Measurements from ENCODE around the gene KRTAP5-6. TPM values are rescaled to one million over a fixed set of nuclear protein-coding genes. Genes with fewer than 3 reads are reported as not detected.

KRTAP5-6 gene
- total RNA-seq, 1 donor from 2014 or later, result not detected

GRCh38 chr11:1746511-1746931 is 49.5 kb downstream of the KRTAP5-6 start:
- Mint-ChIP-seq H3K9me3 (no peaks in the 10 kb centered on the region), H3K4me1 (peaks cover 12% of the 10 kb centered on the region), H3K27me3 (ENCODE audit: low read depth) (peaks cover 47% of the 10 kb centered on the region), H3K27ac (no peak overlapping the region), H3K36me3 (no peaks in the 10 kb centered on the region), H3K4me3 (no peak overlapping the region)
- DNase-seq (ENCODE audit: low spot score in 2 of 2, unreplicated experiment in 2 of 2), result peak in 1 of 2 experiments; percentile 11
- TF ChIP-seq CTCF (IDR thresholded peaks at IDR 0.05; ENCODE audit: unreplicated experiment), result no peak

- DNase-seq (ENCODE audit: low spot score in 2 of 2, unreplicated experiment in 2 of 2), result peak in 1 of 2 experiments; percentile 16
- H3K36me3 Mint-ChIP-seq, result no peaks in the 10 kb centered on the region
- peaks cover 12% of the 10 kb centered on the region for H3K4me1 Mint-ChIP-seq
- H3K9me3 Mint-ChIP-seq, result no peaks in the 10 kb centered on the region
- H3K4me3 Mint-ChIP-seq, result peak overlapping the region; percentile 31
- H3K27ac Mint-ChIP-seq, result no peak overlapping the region
- peaks cover 47% of the 10 kb centered on the region for H3K27me3 Mint-ChIP-seq (ENCODE audit: low read depth)
- TF ChIP-seq CTCF (IDR thresholded peaks at IDR 0.05; ENCODE audit: unreplicated experiment), result no peak
Observed at GRCh38 chr11:1746956-1747752, 50.2 kb downstream of the KRTAP5-6 start.

Other genes with a start within 250 kb of the KRTAP5-6 start
- gene MOB2, start 210.4 kb upstream of the KRTAP5-6 start, total RNA-seq, result 27.6 to 31.3 TPM (median 28.1 TPM) in 3 replicates
- gene DUSP8, start 124.9 kb upstream of the KRTAP5-6 start, total RNA-seq, result 7.8 to 9.1 TPM (median 8.9 TPM) in 3 replicates
- gene KRTAP5-1, start 111.9 kb upstream of the KRTAP5-6 start, total RNA-seq, result not detected in 3 replicates
- not detected in 3 replicates for gene KRTAP5-2, start 98.9 kb upstream of the KRTAP5-6 start, total RNA-seq
- not detected in 3 replicates for gene KRTAP5-3, start 88.7 kb upstream of the KRTAP5-6 start, total RNA-seq
- not detected in 3 replicates for gene KRTAP5-4, start 75.1 kb upstream of the KRTAP5-6 start, total RNA-seq
- gene KRTAP5-5, start 67.4 kb upstream of the KRTAP5-6 start, total RNA-seq, result not detected in 3 replicates
- 2.2 to 2.8 TPM (median 2.7 TPM) in 3 replicates for gene IFITM10, start 53.4 kb downstream of the KRTAP5-6 start, total RNA-seq
- gene CTSD, start 66.7 kb downstream of the KRTAP5-6 start, total RNA-seq, result 139 to 142 TPM (median 140 TPM) in 3 replicates
- 1.2 to 2.1 TPM (median 1.9 TPM) in 3 replicates for gene SYT8, start 137.8 kb downstream of the KRTAP5-6 start, total RNA-seq
- gene TNNI2, start 141.8 kb downstream of the KRTAP5-6 start, total RNA-seq, result 0.59 to 1.3 TPM in 2 of 3 replicates, not detected in the other
- gene LSP1, start 155.9 kb downstream of the KRTAP5-6 start, total RNA-seq, result 4.9 to 5.2 TPM (median 4.9 TPM) in 3 replicates
- gene PRR33, start 194.7 kb downstream of the KRTAP5-6 start, total RNA-seq, result not detected in 3 replicates
- gene TNNT3, start 222.5 kb downstream of the KRTAP5-6 start, total RNA-seq, result 15.2 to 19.0 TPM (median 18.0 TPM) in 3 replicates

Data from mesothelial cell of epicardium (in vitro differentiated cells).